Measurements from ENCODE around the gene FUT8. TPM values are rescaled to one million over a fixed set of nuclear protein-coding genes. Genes with fewer than 3 reads are reported as not detected.

Gene FUT8
- total RNA-seq, 1 experiment from 2014 or later: 33.0 TPM

DNA sequence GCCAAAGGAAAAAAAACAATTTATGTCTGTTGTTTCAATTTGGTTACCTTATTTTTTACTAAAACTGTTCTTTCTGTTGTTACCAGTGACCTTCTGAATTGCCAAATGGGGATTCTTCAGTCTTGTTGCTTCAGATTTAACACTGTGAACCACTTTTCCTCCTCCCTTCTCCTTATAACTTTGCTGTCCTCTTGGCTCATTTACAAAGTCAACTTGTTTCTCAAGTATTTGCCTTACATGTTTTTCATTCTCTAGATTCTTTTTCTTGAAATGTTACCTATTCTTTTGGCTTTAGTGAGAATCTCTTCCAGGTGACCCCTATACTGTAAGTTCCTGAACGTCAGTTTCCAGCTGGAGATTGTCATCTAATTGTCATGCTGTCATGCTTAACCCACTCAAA, 19.4 kb downstream of the FUT8 start:
- Histone ChIP-seq H3K4me1 (ENCODE audit: low read length) (peaks cover 72% of the 10 kb centered on the region), H3K9me3 (ENCODE audit: low read length) (no peaks in the 10 kb centered on the region), H3K27ac (ENCODE audit: low read length) (peak overlapping the region; percentile 80), H2AFZ (ENCODE audit: low read length) (no peak overlapping the region), H3K9ac (ENCODE audit: low read length) (no peak overlapping the region), H3K79me2 (ENCODE audit: low read length) (peaks cover 79% of the 10 kb centered on the region), H3K27me3 (ENCODE audit: low read length) (no peaks in the 10 kb centered on the region), H3K36me3 (ENCODE audit: insufficient read depth, low read length) (peaks cover 8% of the 10 kb centered on the region), H3K4me2 (ENCODE audit: low read depth, low read length, poor library complexity, severe bottlenecking) (peak overlapping the region; percentile 49), H3K9me2 (replicated peaks; ENCODE audit: insufficient read depth, low read length) (no peaks in the 10 kb centered on the region), H3K4me3 (ENCODE audit: low read length) (no peak overlapping the region), H4K20me1 (ENCODE audit: insufficient read depth, low read depth, low read length) (no peaks in the 10 kb centered on the region)
- DNase-seq: no peak

DNA sequence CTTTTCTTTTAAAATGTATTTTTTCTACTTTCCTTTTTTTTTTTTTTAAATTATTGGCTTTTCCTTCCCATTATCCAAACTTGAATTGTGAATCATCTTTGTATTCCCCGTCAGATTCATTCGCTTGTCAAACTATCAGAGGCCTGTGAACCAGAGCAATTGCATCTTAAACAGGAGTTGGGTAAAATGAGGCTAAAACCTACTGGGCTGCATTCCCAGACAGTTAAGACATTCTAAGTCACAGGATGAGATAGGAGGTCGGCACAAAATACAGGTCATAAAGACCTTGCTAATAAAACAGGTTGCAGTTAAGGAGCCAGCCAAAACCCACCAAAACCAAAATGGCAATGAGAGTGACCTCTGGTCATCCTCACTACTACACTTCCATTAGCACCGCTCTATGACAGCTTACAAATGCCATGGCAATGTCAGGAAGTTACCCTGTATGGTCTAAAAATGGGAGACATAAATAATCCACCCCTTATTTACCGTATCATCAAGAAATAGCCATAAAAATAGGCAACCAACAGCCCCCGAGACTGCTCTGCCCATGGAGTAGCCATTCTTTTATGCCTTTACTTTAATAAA, 19.9 kb downstream of the FUT8 start:
- Histone ChIP-seq H3K79me2 (ENCODE audit: low read length) (peaks cover 79% of the 10 kb centered on the region), H3K9me3 (ENCODE audit: low read length) (no peaks in the 10 kb centered on the region), H3K9ac (ENCODE audit: low read length) (peak overlapping the region; percentile 28; the same call in 1 of the 2 replicates), H3K27me3 (ENCODE audit: low read length) (no peaks in the 10 kb centered on the region), H4K20me1 (ENCODE audit: insufficient read depth, low read depth, low read length) (no peaks in the 10 kb centered on the region), H3K4me3 (ENCODE audit: low read length) (peak overlapping the region; percentile 16), H3K4me1 (ENCODE audit: low read length) (peaks cover 72% of the 10 kb centered on the region), H3K36me3 (ENCODE audit: insufficient read depth, low read length) (peaks cover 8% of the 10 kb centered on the region), H2AFZ (ENCODE audit: low read length) (no peak overlapping the region), H3K4me2 (ENCODE audit: low read depth, low read length, poor library complexity, severe bottlenecking) (peak overlapping the region; percentile 49), H3K27ac (ENCODE audit: low read length) (peak overlapping the region; percentile 80), H3K9me2 (replicated peaks; ENCODE audit: insufficient read depth, low read length) (no peaks in the 10 kb centered on the region)
- no peak for DNase-seq

DNA sequence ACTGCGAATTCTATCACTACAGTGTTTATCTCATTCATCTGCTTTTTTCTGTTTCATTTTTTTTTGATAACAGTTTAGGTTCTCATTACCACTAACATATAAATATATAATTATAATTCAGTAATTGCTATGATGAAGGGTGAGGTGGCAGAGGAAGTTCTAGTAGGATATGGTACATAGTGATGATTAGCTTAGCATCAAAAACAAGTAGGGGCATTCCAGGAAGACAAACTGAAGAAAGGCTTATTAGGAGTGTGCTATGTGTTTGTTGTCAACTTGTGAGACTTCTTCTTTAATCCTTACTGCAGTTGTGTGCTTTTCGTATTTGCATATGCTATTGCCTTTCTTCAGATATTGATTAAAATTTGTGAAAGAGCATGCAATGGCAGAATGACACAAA, 20.6 kb downstream of the FUT8 start:
- Histone ChIP-seq H3K9ac (ENCODE audit: low read length) (peak overlapping the region; percentile 31), H3K4me1 (ENCODE audit: low read length) (peaks cover 72% of the 10 kb centered on the region), H4K20me1 (ENCODE audit: insufficient read depth, low read depth, low read length) (no peaks in the 10 kb centered on the region), H3K4me2 (ENCODE audit: low read depth, low read length, poor library complexity, severe bottlenecking) (peak overlapping the region; percentile 49), H3K4me3 (ENCODE audit: low read length) (peak overlapping the region; percentile 44), H3K36me3 (ENCODE audit: insufficient read depth, low read length) (peaks cover 8% of the 10 kb centered on the region), H3K9me2 (replicated peaks; ENCODE audit: insufficient read depth, low read length) (no peaks in the 10 kb centered on the region), H3K79me2 (ENCODE audit: low read length) (peaks cover 79% of the 10 kb centered on the region), H2AFZ (ENCODE audit: low read length) (no peak overlapping the region), H3K27me3 (ENCODE audit: low read length) (no peaks in the 10 kb centered on the region), H3K9me3 (ENCODE audit: low read length) (no peaks in the 10 kb centered on the region), H3K27ac (ENCODE audit: low read length) (peak overlapping the region; percentile 80)
- peak; percentile 51 for DNase-seq

DNA sequence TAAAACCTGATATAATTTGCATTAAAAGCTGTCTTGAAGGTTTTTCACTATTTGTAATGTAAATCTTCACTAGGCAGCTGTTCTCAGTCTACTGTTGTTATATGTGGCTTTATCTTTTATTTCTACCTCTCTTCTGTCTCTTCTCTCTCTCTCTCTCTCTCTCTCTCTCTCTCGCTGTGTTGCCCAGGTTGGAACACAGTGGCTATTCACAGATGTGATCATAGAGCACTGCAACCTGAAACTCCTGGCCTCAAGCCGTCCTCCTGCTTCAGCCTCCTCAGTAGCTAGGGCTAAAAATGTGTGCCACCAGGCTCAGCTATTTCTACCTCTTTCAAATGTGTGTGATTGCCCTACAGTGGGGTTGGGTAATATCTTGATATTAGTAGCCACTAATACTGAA, 21.1 kb downstream of the FUT8 start:
- Histone ChIP-seq H3K9me3 (ENCODE audit: low read length) (no peaks in the 10 kb centered on the region), H3K36me3 (ENCODE audit: insufficient read depth, low read length) (peaks cover 8% of the 10 kb centered on the region), H3K27me3 (ENCODE audit: low read length) (no peaks in the 10 kb centered on the region), H2AFZ (ENCODE audit: low read length) (no peak overlapping the region), H3K9ac (ENCODE audit: low read length) (peak overlapping the region; percentile 43; the same call in 1 of the 2 replicates), H4K20me1 (ENCODE audit: insufficient read depth, low read depth, low read length) (no peaks in the 10 kb centered on the region), H3K4me1 (ENCODE audit: low read length) (peaks cover 72% of the 10 kb centered on the region), H3K79me2 (ENCODE audit: low read length) (peaks cover 79% of the 10 kb centered on the region), H3K27ac (ENCODE audit: low read length) (peak overlapping the region; percentile 80), H3K4me2 (ENCODE audit: low read depth, low read length, poor library complexity, severe bottlenecking) (peak overlapping the region; percentile 49), H3K4me3 (ENCODE audit: low read length) (peak overlapping the region; percentile 44), H3K9me2 (replicated peaks; ENCODE audit: insufficient read depth, low read length) (no peaks in the 10 kb centered on the region)
- DNase-seq: peak; percentile 56

DNA sequence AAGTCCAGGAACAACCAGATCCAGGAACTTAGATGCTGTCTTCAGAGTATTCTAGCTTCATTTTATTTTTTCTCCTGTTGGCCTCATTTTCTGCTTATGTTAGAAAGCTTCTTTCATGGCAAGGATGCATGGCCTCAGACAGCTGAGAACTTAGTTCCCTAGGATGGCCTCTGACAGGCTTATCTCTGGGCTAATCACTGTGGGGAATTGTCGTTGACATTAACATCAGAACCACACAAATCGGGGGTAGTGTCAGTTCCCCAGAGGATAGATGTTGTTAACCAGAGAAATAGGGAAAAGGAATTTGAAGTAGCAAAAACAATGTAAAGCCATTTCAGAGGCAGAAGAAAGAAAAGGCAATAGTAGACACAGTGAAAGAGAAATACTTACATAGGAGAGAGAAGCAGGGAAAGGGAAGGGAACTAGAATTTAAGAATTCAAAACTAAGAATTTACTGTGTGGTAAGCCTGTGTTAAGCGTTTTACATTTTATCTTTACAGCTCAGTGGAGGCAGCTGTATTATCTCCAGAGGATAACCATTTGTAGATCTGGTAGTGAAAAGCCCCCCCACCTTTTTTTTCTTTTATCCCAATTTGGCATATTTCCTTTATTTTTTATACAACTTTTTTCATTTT, 21.8 kb downstream of the FUT8 start:
- Histone ChIP-seq H3K4me3 (ENCODE audit: low read length) (peak overlapping the region; percentile 44), H4K20me1 (ENCODE audit: insufficient read depth, low read depth, low read length) (no peaks in the 10 kb centered on the region), H3K27ac (ENCODE audit: low read length) (peak overlapping the region; percentile 80), H3K36me3 (ENCODE audit: insufficient read depth, low read length) (peaks cover 8% of the 10 kb centered on the region), H3K9me2 (replicated peaks; ENCODE audit: insufficient read depth, low read length) (no peaks in the 10 kb centered on the region), H3K9ac (ENCODE audit: low read length) (peak overlapping the region; percentile 43), H3K9me3 (ENCODE audit: low read length) (no peaks in the 10 kb centered on the region), H3K79me2 (ENCODE audit: low read length) (peaks cover 78% of the 10 kb centered on the region), H3K4me2 (ENCODE audit: low read depth, low read length, poor library complexity, severe bottlenecking) (peak overlapping the region; percentile 49), H3K4me1 (ENCODE audit: low read length) (peaks cover 68% of the 10 kb centered on the region), H3K27me3 (ENCODE audit: low read length) (no peaks in the 10 kb centered on the region), H2AFZ (ENCODE audit: low read length) (0 out of 2 replicates have a peak overlapping the region, but pooled peaks have one; percentile 2)
- DNase-seq: peak; percentile 47

DNA sequence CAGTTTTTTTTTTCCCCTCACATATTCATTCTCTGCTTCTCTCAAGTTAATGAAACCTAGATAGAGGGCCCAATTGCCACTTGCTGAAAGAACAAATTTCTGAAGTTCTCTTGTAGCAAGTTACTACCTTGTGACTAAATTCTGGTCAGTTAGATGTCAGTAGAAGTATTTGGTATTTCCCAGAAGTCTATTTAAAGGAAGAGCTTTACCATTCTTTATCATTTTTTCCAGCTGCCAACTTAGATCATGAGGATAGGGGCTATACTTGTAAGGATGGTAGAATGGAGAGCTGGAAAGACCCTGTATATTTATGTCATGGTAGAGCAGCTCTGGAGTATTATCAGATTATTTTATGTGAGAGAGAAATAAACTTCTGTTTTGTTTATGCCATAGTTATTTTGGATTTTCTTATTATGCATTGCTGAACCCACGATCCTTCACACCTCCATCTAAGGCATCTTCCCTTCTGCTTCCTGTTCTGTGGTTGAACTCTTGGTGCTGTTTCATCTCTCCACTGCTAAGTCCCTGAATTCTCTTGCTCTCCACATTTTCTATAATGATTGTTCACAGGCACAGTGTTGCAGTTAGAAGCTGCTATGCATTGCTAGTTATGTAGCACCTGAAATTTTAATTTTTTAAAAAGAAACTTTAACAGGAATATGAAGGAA, 25.9 kb downstream of the FUT8 start:
- H3K9me3 ChIP-seq (ENCODE audit: low read length): no peaks in the 10 kb centered on the region
- H3K4me1 ChIP-seq (ENCODE audit: low read length): peaks cover 42% of the 10 kb centered on the region
- H3K9me2 ChIP-seq (replicated peaks; ENCODE audit: insufficient read depth, low read length): no peaks in the 10 kb centered on the region
- H3K27ac ChIP-seq (ENCODE audit: low read length): no peak overlapping the region
- H3K4me2 ChIP-seq (ENCODE audit: low read depth, low read length, poor library complexity, severe bottlenecking): no peak overlapping the region
- no peaks in the 10 kb centered on the region for H4K20me1 ChIP-seq (ENCODE audit: insufficient read depth, low read depth, low read length)
- H3K36me3 ChIP-seq (ENCODE audit: insufficient read depth, low read length): peaks cover 8% of the 10 kb centered on the region
- no peak overlapping the region for H3K9ac ChIP-seq (ENCODE audit: low read length)
- H3K4me3 ChIP-seq (ENCODE audit: low read length): no peak overlapping the region
- no peaks in the 10 kb centered on the region for H3K27me3 ChIP-seq (ENCODE audit: low read length)
- no peak for DNase-seq
- peaks cover 68% of the 10 kb centered on the region for H3K79me2 ChIP-seq (ENCODE audit: low read length)
- H2AFZ ChIP-seq (ENCODE audit: low read length): no peak overlapping the region

DNA sequence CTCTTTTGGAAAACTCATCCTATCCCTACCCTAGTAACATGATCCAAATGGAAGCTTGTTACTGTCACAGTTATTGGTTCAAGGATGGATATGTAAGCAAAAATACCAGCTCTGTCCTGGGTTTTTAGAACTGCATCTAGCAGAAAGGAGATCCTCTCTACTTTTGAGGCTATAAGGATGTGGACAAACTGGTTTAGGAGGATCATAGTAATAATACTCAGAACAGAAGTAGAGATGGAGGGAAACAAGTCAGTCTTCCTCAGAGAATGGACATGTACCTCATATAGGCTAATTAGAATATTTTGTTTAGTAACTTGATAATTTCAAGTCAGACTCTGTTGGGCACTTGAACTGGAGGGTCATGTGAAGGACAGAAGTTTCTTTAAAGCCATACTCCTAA, 26.6 kb downstream of the FUT8 start:
- Histone ChIP-seq H2AFZ (ENCODE audit: low read length) (no peak overlapping the region), H3K4me2 (ENCODE audit: low read depth, low read length, poor library complexity, severe bottlenecking) (no peak overlapping the region), H3K27ac (ENCODE audit: low read length) (no peak overlapping the region), H3K9me2 (replicated peaks; ENCODE audit: insufficient read depth, low read length) (no peaks in the 10 kb centered on the region), H3K79me2 (ENCODE audit: low read length) (peaks cover 69% of the 10 kb centered on the region), H3K36me3 (ENCODE audit: insufficient read depth, low read length) (peaks cover 8% of the 10 kb centered on the region), H4K20me1 (ENCODE audit: insufficient read depth, low read depth, low read length) (no peaks in the 10 kb centered on the region), H3K4me1 (ENCODE audit: low read length) (peaks cover 35% of the 10 kb centered on the region), H3K27me3 (ENCODE audit: low read length) (no peaks in the 10 kb centered on the region), H3K9ac (ENCODE audit: low read length) (no peak overlapping the region), H3K4me3 (ENCODE audit: low read length) (no peak overlapping the region), H3K9me3 (ENCODE audit: low read length) (no peaks in the 10 kb centered on the region)
- no peak for DNase-seq

DNA sequence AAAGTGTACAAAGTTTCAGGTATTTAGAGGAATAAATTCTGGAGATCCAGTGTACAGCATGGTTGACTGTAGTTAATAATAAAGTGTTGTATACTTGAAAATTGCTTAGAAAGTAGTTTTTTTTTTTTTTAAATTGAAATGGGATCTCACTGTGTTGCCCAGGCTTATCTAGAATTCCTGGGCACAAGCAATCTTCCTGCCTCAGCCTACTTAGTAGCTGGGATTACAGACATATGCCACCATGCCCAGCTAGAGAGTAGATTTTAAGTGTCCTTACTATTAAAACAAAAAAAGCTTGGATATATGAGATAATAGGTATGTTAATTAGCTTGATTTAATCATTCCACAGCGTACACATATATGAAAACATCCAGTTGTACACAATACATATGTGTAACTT, 27.7 kb downstream of the FUT8 start:
- no peak overlapping the region for H3K4me2 ChIP-seq (ENCODE audit: low read depth, low read length, poor library complexity, severe bottlenecking)
- H3K9me2 ChIP-seq (replicated peaks; ENCODE audit: insufficient read depth, low read length): no peaks in the 10 kb centered on the region
- no peaks in the 10 kb centered on the region for H3K9me3 ChIP-seq (ENCODE audit: low read length)
- no peak overlapping the region for H2AFZ ChIP-seq (ENCODE audit: low read length)
- H3K9ac ChIP-seq (ENCODE audit: low read length): no peak overlapping the region
- H3K27me3 ChIP-seq (ENCODE audit: low read length): no peaks in the 10 kb centered on the region
- H3K79me2 ChIP-seq (ENCODE audit: low read length): peaks cover 68% of the 10 kb centered on the region
- no peak overlapping the region for H3K4me3 ChIP-seq (ENCODE audit: low read length)
- no peaks in the 10 kb centered on the region for H4K20me1 ChIP-seq (ENCODE audit: insufficient read depth, low read depth, low read length)
- peaks cover 8% of the 10 kb centered on the region for H3K36me3 ChIP-seq (ENCODE audit: insufficient read depth, low read length)
- H3K27ac ChIP-seq (ENCODE audit: low read length): no peak overlapping the region
- peaks cover 25% of the 10 kb centered on the region for H3K4me1 ChIP-seq (ENCODE audit: low read length)
- no peak for DNase-seq
